GM12878 (cell line): ENCODE results near the gene TUBA8. TPM values are rescaled to one million over a fixed set of nuclear protein-coding genes. Genes with fewer than 3 reads are reported as not detected.

Experiments
- ATAC-seq: fragments of 200-7000 bp; cut with Tn5 transposase; 3 replicates; pipeline ENCODE4 v1.9.1; 2020; ENCODE audit warnings: mild to moderate bottlenecking, moderate library complexity
- BruUV-seq: library from RNA; stranded (reverse); fragments of 400-500 nt; replicated peaks from 2 replicates; lab custom pipeline; 2021; lab: Mats Ljungman, UMichigan
- CTCF ChIA-PET: fragments of 300-600 bp; sonication (Branson Sonifier 250); formaldehyde crosslinking; extraction: SDS; loops from one replicate; lab custom pipeline; 2021; ENCODE audit warnings: inconsistent platforms; lab: Yijun Ruan, JAX
- POLR2A ChIA-PET: fragments of 350-600 bp; formaldehyde crosslinking; extraction: SDS; loops from one replicate; lab custom pipeline; 2021; ENCODE audit warnings: inconsistent platforms; lab: Charles Lee
- RAD21 ChIA-PET: fragments of 300-600 bp; sonication (Branson Sonifier 250); formaldehyde crosslinking; loops from one replicate; lab custom pipeline; 2023; ENCODE audit warnings: antibody characterized with exemption; ENCODE audit not compliant: unreplicated experiment; lab: Charles Lee
- SMC1A ChIA-PET: fragments of 300-600 bp; sonication (Branson Sonifier 250); formaldehyde crosslinking; loops from one replicate; lab custom pipeline; 2023; ENCODE audit not compliant: unreplicated experiment, uncharacterized antibody; lab: Charles Lee
- DNase-seq: peaks from one replicate; pipeline ENCODE4 v3.0.0-alpha.2; 2011; ENCODE audit warnings: low read depth, low spot score
- FAIRE-seq: peaks from 3 replicates; lab custom pipeline; 2011; peaks lifted over from hg19 to GRCh38; lab: Jason Lieb, UNC
- H2AFZ ChIP-seq: 2 replicates; pipeline ENCODE4 v1.6.0; 2011; ENCODE audit warnings: low read depth, low read length, control low read depth; ENCODE audit not compliant: control insufficient read depth
- H3K27ac ChIP-seq: 2 replicates; pipeline ENCODE4 v1.5.1; 2011; ENCODE audit warnings: control low read depth; ENCODE audit not compliant: control insufficient read depth, insufficient read depth
- H3K27me3 ChIP-seq, 2 experiments: replicated peaks in 1 of 2; 2 replicates each; pipeline versions ENCODE4 v1.6.0 to v1.6.1; 2011; ENCODE audit warnings: low read length in 1 of 2; ENCODE audit not compliant: control insufficient read depth in 2 of 2, insufficient read depth in 2 of 2
- H3K36me3 ChIP-seq, 2 experiments: 2 replicates each; pipeline ENCODE4 v1.5.1; 2011; ENCODE audit warnings: low read length in 1 of 2; ENCODE audit not compliant: control insufficient read depth in 2 of 2, insufficient read depth in 2 of 2
- H3K4me1 ChIP-seq: 2 replicates; pipeline ENCODE4 v1.6.1; 2011; ENCODE audit warnings: mild to moderate bottlenecking, low read length, moderate library complexity, mixed read lengths; ENCODE audit not compliant: control insufficient read depth, insufficient read depth
- H3K4me2 ChIP-seq: 2 replicates; pipeline ENCODE4 v1.6.0; 2011; ENCODE audit warnings: control low read depth; ENCODE audit not compliant: control insufficient read depth, insufficient read depth
- H3K4me3 ChIP-seq: fragments of 200-600 bp; sonication (generic); 2 replicates; pipeline ENCODE4 v1.5.1; 2016
- H3K79me2 ChIP-seq: 2 replicates; pipeline ENCODE4 v1.6.0; 2011; ENCODE audit warnings: low read length; ENCODE audit not compliant: control insufficient read depth, insufficient read depth
- H3K9ac ChIP-seq: 2 replicates; pipeline ENCODE4 v1.8.0; 2011; ENCODE audit warnings: low read length, control low read depth, mixed read lengths; ENCODE audit not compliant: control insufficient read depth, insufficient read depth
- H3K9me3 ChIP-seq: replicated peaks from 3 replicates; pipeline ENCODE4 v1.5.1; 2011; ENCODE audit warnings: mild to moderate bottlenecking, low read length; ENCODE audit not compliant: control insufficient read depth, insufficient read depth
- H4K20me1 ChIP-seq: 2 replicates; pipeline ENCODE4 v1.6.0; 2011; ENCODE audit not compliant: control insufficient read depth, insufficient read depth
- ASH2L ChIP-seq: fragments of 300-600, 200-600 bp; sonication (generic); IDR thresholded peaks from 2 replicates; pipeline ENCODE4 v1.6.1; 2017; ENCODE audit warnings: low read depth, mild to moderate bottlenecking, borderline replicate concordance
- NFIC ChIP-seq: IDR thresholded peaks from 2 replicates; pipeline ENCODE4 v1.6.1; 2012; ENCODE audit warnings: low read depth, mild to moderate bottlenecking, inconsistent platforms, low read length, moderate library complexity
- TARDBP ChIP-seq: IDR thresholded peaks from 2 replicates; pipeline ENCODE4 v1.6.1; 2016; ENCODE audit warnings: borderline replicate concordance
- ZNF622 ChIP-seq: fragments of 450-650 bp; IDR thresholded peaks from 2 replicates; pipeline ENCODE4 v1.6.1; 2017; ENCODE audit warnings: mild to moderate bottlenecking, inconsistent platforms
- WGBS: methylation state at CpG from one replicate; pipeline ENCODE4 v1.1.6; 2016; ENCODE audit warnings: low lambda C conversion rate; ENCODE audit not compliant: insufficient replicate concordance, insufficient coverage; ENCODE audit errors: missing lambda C conversion rate; 5-methylcytosine and 5-hydroxymethylcytosine counted together
- in situ Hi-C: fragments of 300-500 bp; cut with MboI; formaldehyde crosslinking; loops from 9 replicates; pipeline ENCODE4 v1.14.3; 2018; ENCODE audit warnings: mixed read lengths
- intact Hi-C: fragments of 100-400 bp; cut with micrococcal nuclease; formaldehyde crosslinking; loops from one replicate; pipeline ENCODE4 v1.14.2; 2022; ENCODE audit not compliant: unreplicated experiment
- polyA plus RNA-seq, 11 experiments: library from polyadenylated mRNA; depleted of rRNA in 4 of 11; unstranded in 6 of 11; stranded (reverse) in 5 of 11; fragments of >200 nt; fragmentation: Nextera tagmentation in 4 of 11; fragmentation: Illumina TruSeq in 1 of 11; extraction: Ambion mirVana in 4 of 11; extraction: Trizol in 1 of 11; gene quantifications; 1 replicate in 1 of 11; 2 replicates in 10 of 11; pipeline versions ENCODE4 v1.2.1 to v1.2.3, GENCODE V29; 2011 to 2016; ENCODE audit warnings: inconsistent platforms in 2 of 11, missing spikeins in 2 of 11, low read depth in 1 of 11
- total RNA-seq, 4 experiments: library from RNA; depleted of rRNA in 3 of 4; stranded (reverse); fragments of >200 nt in 3 of 4; fragmentation: Illumina TruSeq in 1 of 4; extraction: Trizol in 1 of 4; gene quantifications; 2 replicates each; pipeline versions ENCODE4 v1.2.1 to v1.2.3, GENCODE V29; 2013 to 2021
- TF ChIP-seq, protein P1 (sequence below): fragments of 450-650 bp; formaldehyde crosslinking; IDR thresholded peaks from 2 replicates; pipeline ENCODE4 v1.4.0; 2022; ENCODE audit warnings: mild to moderate bottlenecking, moderate library complexity
- TF ChIP-seq, protein P2 (sequence below): fragments of 450-650 bp; IDR thresholded peaks from 2 replicates; pipeline ENCODE4 v1.6.1; 2018; ENCODE audit warnings: mild to moderate bottlenecking, low read depth, moderate library complexity; ENCODE audit not compliant: partially characterized antibody

The TUBA8 gene
- total and polyA plus RNA-seq, 10 of the 15 experiments (the other 5 are each of a cell fraction or from before 2014, with no cell fraction given) = 2.2 to 30.3 (median 21.0) TPM

DNA sequence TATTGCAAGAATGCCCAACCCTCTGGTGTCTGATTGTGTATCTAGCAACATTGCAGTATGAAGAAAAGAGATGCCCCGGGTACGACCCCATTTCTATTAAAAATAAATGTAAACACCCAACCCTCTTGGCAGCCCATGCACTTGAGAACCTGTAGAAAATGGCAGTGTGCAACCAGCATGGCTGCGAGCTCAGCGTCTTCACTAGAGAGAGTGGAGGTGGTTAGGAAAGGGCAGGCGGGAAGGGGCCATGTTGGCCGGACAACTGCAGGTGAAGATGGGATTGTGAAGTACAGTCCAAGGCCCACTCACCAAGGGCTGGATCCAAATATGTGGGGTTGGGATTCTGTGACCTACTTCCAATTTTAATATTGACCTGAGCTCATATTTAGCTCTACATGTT, 16.9 kb upstream of the TUBA8 start:
- Histone ChIP-seq H3K9ac (no peak overlapping the region), H2AFZ (no peak overlapping the region), H3K27me3 (no peaks in the 10 kb centered on the region), H3K4me1 (peaks cover 42% of the 10 kb centered on the region)
- CTCF ChIA-PET = interaction anchor here (0.6 to 1.6 kb wide), 3 partner anchors 12 to 67 kb away, joined by 3 to 5 read pairs (median 4); no protein-coding TSS in a partner anchor
- FAIRE-seq (no peak), ATAC-seq (no peak)
- WGBS = 96% methylated on average over 6 of the region's 6 CpGs
- intact Hi-C loops = no loop called here
- POLR2A ChIA-PET = interaction anchor here (0.7 kb wide), 2 partner anchors 17 to 297 kb away, joined by 3 to 4 read pairs; partner anchors contain the start of gene TUBA8
- SMC1A ChIA-PET = interaction anchor here (2.9 kb wide), 1 partner anchor 17 kb away, joined by 16 read pairs; the partner anchor contains the start of gene PEX26
- TF ChIP-seq ZNF622 (no peak), ASH2L (no peak), NFIC (no peak), TARDBP (no peak)
- TF ChIP-seq, protein P1, sequence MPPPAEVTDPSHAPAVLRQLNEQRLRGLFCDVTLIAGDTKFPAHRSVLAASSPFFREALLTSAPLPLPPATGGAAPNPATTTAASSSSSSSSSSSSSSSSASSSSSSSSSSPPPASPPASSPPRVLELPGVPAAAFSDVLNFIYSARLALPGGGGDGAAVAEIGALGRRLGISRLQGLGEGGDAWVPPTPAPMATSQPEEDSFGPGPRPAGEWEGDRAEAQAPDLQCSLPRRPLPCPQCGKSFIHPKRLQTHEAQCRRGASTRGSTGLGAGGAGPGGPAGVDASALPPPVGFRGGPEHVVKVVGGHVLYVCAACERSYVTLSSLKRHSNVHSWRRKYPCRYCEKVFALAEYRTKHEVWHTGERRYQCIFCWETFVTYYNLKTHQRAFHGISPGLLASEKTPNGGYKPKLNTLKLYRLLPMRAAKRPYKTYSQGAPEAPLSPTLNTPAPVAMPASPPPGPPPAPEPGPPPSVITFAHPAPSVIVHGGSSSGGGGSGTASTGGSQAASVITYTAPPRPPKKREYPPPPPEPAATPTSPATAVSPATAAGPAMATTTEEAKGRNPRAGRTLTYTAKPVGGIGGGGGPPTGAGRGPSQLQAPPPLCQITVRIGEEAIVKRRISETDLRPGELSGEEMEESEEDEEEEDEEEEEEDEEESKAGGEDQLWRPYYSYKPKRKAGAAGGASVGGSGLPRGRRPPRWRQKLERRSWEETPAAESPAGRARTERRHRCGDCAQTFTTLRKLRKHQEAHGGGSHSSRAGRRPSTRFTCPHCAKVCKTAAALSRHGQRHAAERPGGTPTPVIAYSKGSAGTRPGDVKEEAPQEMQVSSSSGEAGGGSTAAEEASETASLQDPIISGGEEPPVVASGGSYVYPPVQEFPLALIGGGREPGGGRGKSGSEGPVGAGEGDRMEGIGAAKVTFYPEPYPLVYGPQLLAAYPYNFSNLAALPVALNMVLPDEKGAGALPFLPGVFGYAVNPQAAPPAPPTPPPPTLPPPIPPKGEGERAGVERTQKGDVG (CRISPR knock-in tag) = no peak
- TF ChIP-seq, protein P2, sequence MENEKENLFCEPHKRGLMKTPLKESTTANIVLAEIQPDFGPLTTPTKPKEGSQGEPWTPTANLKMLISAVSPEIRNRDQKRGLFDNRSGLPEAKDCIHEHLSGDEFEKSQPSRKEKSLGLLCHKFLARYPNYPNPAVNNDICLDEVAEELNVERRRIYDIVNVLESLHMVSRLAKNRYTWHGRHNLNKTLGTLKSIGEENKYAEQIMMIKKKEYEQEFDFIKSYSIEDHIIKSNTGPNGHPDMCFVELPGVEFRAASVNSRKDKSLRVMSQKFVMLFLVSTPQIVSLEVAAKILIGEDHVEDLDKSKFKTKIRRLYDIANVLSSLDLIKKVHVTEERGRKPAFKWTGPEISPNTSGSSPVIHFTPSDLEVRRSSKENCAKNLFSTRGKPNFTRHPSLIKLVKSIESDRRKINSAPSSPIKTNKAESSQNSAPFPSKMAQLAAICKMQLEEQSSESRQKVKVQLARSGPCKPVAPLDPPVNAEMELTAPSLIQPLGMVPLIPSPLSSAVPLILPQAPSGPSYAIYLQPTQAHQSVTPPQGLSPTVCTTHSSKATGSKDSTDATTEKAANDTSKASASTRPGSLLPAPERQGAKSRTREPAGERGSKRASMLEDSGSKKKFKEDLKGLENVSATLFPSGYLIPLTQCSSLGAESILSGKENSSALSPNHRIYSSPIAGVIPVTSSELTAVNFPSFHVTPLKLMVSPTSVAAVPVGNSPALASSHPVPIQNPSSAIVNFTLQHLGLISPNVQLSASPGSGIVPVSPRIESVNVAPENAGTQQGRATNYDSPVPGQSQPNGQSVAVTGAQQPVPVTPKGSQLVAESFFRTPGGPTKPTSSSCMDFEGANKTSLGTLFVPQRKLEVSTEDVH = no peak
- TF ChIP-seq, all 136 proteins: peak for 0
- DNase-seq = no peak
- Histone ChIP-seq H3K4me2 (no peak overlapping the region), H4K20me1 (no peaks in the 10 kb centered on the region), H3K36me3 (peaks cover 5 to 7% of the 10 kb centered on the region in 2 experiments; a peak in 3 of 4 replicates), H3K9me3 (no peaks in the 10 kb centered on the region; the same call in 2 of the 3 replicates), H3K27ac (no peak overlapping the region), H3K4me3 (no peak overlapping the region), H3K79me2 (no peaks in the 10 kb centered on the region; the same call in 1 of the 2 replicates)
- no TSS peak for BruUV-seq
- RAD21 ChIA-PET = interaction anchor here (1.1 kb wide), 1 partner anchor 16 kb away, joined by 4 read pairs; the partner anchor contains the start of gene PEX26
- in situ Hi-C loops = no loop called here
